GM18517 (cell line): ENCODE results near the gene EGF.

Experiments
- ATAC-seq: cut with Tn5 transposase; IDR thresholded peaks from one replicate; pipeline ENCODE4 v1.9.1; 2021; ENCODE audit warnings: mild to moderate bottlenecking, moderate library complexity; ENCODE audit not compliant: unreplicated experiment

EGF gene

DNA sequence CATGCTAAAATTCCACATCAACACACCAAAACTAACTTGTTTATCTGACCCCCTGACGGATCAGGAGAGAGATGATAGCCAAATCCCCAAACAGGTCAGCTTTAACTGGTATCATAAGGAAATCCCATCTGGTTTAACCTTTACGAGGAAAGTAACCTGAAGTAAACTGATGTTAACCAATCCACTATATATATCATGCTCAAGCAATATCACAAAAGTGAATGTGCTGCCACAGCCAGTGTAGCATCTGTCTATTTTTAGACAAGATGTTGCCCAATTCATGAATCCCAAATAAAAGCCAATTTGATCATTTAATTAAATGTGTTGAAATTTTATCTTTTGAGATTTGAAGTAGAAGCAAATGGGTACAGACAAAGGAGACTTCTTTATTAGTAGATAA lies 44.5 kb downstream of the EGF start:
- no peak for ATAC-seq

DNA sequence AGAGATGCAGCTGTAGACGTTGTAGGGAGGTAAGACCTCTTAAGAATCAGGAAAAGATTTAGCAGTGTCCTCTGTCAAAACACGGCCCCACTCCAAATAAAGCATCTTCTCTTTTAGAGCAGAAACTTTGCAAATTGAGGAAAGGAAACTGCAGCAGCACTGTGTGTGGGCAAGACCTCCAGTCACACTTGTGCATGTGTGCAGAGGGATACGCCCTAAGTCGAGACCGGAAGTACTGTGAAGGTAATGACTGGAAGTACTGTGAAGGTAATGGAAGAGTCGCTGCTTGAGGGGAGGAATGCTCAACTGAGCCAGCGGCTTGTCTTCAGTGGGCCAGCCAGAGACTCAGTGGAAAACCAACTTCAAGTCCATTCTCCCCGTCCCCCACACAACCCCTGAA lies 46.5 kb downstream of the EGF start:
- no peak for ATAC-seq

DNA sequence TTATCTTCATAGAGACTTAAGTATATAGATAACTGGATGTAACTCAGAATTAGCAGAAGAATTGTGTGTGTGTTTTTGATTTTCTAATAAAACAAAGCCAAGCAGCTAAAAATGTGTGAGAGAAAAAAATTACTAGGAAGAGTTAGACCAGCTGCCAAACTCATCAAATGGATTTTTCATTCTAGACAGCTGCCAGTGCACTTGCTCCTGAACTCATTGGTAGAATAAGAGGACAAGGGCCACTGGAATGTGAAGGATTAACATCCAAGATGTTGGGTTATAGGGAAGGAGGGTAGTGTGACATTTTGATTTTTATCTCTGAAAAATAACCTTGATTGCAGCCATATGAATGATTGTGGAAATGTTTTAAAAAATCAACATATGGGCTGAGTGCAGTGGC lies 49.7 kb downstream of the EGF start:
- no peak for ATAC-seq

- no peak for ATAC-seq
Observed at GRCh38 chr4:109966891-109967481, 54.3 kb downstream of the EGF start.

DNA sequence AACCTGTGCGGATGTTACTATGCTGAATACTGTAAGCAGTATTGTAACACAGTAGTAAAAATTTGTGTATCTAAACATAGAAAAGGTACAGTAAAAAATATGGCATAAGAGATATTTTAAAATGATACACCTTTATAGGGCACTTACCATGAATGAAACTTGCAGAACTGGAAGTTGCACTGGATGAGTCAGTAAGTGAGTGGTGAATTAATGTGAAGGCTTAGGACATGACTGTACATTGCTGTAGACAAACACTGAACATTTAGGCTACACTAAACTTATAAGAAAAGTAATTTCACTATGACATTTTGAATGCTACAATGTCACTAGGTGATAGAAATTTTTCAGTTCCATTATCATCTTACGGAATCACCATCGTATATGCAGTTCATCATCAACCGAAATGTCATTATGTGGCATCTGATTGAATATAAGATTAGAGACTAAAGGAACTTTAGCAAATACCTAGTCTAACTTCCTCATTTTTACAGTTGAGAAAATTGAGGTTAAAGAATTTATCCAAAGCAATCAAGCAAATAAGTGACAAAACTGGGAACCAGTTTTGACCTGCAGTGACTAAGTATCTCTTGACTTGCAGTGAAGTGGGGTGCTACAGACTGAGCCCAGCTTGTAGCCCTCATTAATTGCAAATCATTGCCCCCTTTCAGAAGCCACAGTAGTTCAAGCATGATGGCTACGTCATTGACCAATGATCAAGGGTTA lies 55.3 kb downstream of the EGF start:
- ATAC-seq, result no peak

DNA sequence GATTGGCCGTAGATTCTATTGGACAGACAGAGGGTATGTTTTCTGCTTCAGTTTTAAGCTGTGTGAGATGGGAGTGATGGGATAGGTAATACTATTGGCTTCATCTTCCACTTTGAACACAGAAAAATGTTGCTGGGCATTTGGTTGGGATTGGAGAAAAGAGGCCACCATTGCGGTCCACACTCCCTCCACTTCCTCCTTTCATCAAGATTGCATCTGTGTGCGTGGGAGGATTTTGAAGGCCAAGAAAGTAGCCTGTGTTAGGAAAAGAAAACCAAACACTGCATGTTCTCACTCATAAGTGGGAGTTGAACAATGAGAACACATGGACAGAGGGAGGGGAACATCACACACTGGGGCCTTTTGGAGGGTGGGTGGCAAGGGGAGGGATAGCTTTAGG lies 56.4 kb downstream of the EGF start:
- no peak for ATAC-seq

GRCh38 chr4:109969919-109970318 lies 57.2 kb downstream of the EGF start:
- ATAC-seq, result no peak

GRCh38 chr4:109972786-109973528 lies 60.3 kb downstream of the EGF start:
- no peak for ATAC-seq

DNA sequence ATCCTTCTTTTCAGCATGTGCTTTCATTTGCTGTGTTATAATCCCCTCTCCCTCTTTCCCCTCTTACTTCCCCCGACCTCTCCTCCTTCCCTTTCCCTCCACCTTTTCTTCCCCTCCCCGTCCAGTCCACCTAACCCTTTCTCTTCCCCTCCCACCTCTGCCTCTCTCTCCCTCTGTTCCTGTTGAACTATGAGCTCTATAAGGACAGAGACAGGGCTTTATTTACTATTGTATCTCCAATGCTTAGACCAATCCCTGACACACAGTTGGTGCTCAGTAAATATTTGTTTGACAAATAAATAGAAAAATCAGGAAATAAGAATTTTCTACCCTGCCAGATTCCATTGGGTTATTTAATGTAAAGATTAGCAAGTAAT lies 60.8 kb downstream of the EGF start:
- no peak for ATAC-seq

DNA sequence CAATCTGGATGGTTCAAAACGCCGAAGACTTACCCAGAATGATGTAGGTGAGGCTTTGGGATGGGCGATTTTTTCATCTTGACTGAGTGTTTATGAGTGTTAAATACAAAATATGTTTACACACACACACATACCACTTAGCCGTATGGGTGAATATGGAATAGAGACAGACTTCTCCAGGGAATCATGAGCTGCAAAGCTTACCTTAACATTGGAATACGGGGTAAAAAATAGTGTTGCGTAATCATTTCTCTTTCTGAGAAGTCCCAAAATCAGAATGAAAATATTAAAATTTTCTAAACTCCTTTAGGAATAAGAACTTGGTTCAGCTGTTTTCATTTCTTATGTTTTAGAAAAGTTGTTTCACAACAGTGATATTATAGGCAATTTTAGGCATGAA lies 63.5 kb downstream of the EGF start:
- no peak for ATAC-seq

DNA sequence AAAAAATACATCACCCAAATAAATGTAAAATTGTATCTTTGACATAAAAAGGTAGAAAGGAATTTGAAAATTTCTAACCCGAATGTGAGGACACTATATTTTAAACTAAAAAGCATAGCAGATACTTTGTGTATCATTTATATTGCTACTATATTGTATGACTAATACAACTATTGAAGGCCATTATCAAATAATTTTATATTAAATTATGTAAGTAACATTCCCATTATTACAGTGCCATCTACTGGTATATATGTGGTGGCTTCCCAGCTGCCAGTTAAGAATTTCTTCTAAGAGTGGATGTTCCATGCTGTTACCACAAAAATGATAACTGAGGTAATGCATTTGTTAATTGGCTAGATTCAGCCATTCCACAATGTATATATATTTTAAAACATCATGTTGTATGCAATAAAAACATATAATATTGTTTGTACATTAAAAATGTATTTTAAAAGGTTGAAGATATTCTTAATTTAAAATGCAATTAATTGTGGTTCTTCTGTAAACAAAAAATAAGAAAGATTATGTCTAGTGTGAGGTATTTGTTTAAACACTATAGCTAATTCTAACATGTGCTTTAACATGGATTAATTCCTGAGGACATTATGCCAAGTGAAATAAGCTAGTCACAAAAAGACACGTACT lies 65.3 kb downstream of the EGF start:
- no peak for ATAC-seq

DNA sequence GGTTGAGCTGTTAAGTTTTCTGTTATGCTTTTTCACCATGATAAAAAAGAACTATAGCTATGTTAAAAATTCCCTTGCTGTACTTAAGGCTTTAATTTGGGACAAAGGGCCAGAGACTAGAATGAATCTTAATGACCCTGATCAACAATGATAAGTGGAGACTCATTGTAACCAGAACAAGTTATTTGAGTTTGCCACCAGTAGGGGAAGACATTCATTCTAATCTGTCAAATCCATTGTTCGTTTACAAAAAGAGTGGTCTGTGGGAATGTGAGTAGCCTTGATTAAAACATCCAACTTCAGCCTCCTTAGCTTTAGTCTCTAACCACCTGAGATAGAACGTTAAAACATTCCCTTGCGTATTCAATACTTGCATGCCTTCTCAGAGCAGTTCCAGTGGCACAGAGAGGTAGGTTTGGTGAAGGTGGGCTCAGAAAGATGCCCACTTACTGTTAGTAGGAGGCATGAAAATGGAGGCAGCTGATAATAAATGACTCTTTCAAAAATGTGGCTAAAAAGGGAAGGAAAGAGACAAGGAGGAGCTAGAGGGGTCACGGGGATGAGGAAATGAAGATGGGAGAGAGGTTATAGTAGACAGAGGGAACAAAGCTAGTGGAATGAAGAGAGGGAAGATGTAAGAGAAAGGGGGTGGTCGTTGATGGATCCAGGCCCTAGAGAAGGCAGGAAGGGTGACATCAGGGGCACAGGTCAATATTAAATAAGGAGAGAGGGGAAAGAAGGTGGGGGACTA lies 66.2 kb downstream of the EGF start:
- no peak for ATAC-seq

GRCh38 chr4:109979920-109980717 lies 67.4 kb downstream of the EGF start:
- no peak for ATAC-seq

DNA sequence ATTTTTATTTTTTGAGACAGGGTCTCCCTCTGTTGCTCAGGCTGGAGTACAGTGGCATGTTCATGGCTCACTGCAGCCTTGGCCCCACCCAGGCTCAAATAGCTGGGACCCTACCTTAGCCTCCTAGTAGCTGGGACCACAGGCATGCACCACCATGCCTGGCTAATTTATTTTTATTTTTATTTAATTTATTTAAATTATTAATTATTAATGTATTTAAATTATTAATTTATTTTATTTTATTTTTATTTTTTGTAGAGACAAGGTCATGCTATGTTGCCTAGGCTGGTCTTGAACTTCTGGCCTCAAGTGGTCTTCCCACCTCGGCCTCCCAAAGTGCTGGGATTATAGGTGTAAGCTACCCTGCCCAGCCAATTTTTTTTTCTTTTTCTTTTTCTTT lies 69.3 kb downstream of the EGF start:
- no peak for ATAC-seq

DNA sequence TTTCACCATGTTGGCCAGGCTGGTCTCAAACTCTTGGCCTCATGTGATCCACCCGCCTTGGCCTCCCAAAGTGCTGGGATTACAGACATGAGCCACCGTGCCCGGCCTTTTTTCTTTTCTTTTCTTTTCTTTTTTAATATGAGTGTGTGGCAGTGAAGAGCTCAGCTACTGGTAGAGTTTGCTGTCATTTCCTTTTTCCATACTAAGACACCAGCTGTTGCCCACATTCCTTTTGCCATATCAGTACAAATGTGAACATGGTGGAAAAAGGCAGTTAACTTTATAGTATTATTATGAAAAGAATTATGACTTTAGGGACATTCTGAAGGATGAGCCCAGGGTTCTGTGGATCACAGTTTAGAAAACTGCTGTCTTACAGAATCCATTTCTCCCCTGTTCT lies 69.8 kb downstream of the EGF start:
- ATAC-seq, result no peak

- ATAC-seq, result no peak
Observed at GRCh38 chr4:109985993-109986974, 73.6 kb downstream of the EGF start.

DNA sequence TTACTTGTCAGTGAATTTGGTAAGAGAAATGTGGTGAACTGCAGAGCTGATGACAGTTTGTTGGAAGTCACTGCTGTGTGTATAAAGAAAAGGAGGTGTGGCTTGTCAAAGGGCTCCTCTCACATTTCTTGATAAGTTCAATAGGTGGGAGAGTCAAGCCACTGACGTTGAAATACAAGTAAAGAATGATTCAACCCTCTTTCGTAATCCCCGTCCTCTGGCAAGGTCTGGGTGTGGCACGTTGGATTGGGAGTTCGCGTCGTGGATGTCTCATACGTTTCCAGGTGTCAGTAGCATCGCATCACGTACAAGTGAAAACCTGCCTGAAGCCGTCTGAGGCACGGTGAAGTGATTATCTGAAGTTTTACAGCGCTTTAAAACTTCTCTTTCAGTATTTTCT lies 76.4 kb downstream of the EGF start:
- ATAC-seq, result no peak

GRCh38 chr4:109989618-109990017 lies 76.9 kb downstream of the EGF start:
- ATAC-seq, result no peak
